H9 (cell line): ENCODE results near the gene VWDE. TPM values are rescaled to one million over a fixed set of nuclear protein-coding genes. Genes with fewer than 3 reads are reported as not detected.
A peak's percentile ranks its signal among the peaks of the same experiment; 100 is the strongest.

Experiments used
- DNase-seq: peaks from one replicate; pipeline ENCODE4 v3.0.0-alpha.2; 2017
- H2AFZ ChIP-seq: one replicate; pipeline ENCODE4 v1.6.1; 2013; ENCODE audit warnings: mild to moderate bottlenecking, low read length, control low read depth, moderate library complexity
- H2AK5ac ChIP-seq: 2 replicates; pipeline ENCODE4 v1.6.1; 2013; ENCODE audit warnings: low read length, control low read depth, mixed read lengths; ENCODE audit not compliant: insufficient read length
- H2BK120ac ChIP-seq: one replicate; pipeline ENCODE4 v1.6.1; 2013; ENCODE audit warnings: low read depth, mild to moderate bottlenecking, low read length, control low read depth, inconsistent platforms; ENCODE audit not compliant: poor library complexity, severe bottlenecking
- H2BK12ac ChIP-seq: 2 replicates; pipeline ENCODE4 v1.6.1; 2013; ENCODE audit warnings: low read length, control low read depth, mixed read lengths, low read depth; ENCODE audit not compliant: insufficient read length
- H2BK15ac ChIP-seq: 2 replicates; pipeline ENCODE4 v1.6.1; 2013; ENCODE audit warnings: low read depth, low read length, control low read depth
- H2BK20ac ChIP-seq: one replicate; pipeline ENCODE4 v1.6.1; 2013; ENCODE audit warnings: low read depth, mild to moderate bottlenecking, low read length, control low read depth, inconsistent platforms; ENCODE audit not compliant: poor library complexity, severe bottlenecking
- H2BK5ac ChIP-seq: 2 replicates; pipeline ENCODE4 v1.6.1; 2013; ENCODE audit warnings: low read length, control low read depth, mixed read lengths; ENCODE audit not compliant: insufficient read length
- H3K14ac ChIP-seq: 2 replicates; pipeline ENCODE4 v1.6.1; 2013; ENCODE audit warnings: low read length, control low read depth; ENCODE audit not compliant: insufficient read depth
- H3K18ac ChIP-seq: 2 replicates; pipeline ENCODE4 v1.6.1; 2013; ENCODE audit warnings: low read depth, mild to moderate bottlenecking, mixed read lengths, low read length, control low read depth; ENCODE audit not compliant: insufficient read length
- H3K23ac ChIP-seq: 2 replicates; pipeline ENCODE4 v1.6.1; 2013; ENCODE audit warnings: low read length, control low read depth, mixed read lengths, low read depth; ENCODE audit not compliant: insufficient read length
- H3K23me2 ChIP-seq: 2 replicates; pipeline ENCODE4 v1.6.1; 2013; ENCODE audit warnings: low read depth, mild to moderate bottlenecking, mixed read lengths, low read length, control low read depth; ENCODE audit not compliant: insufficient read length, poor library complexity, severe bottlenecking
- H3K27ac ChIP-seq: 2 replicates; pipeline ENCODE4 v1.5.1; 2013; ENCODE audit warnings: low read length, control low read depth, mixed read lengths, low read depth; ENCODE audit not compliant: insufficient read length
- H3K27me3 ChIP-seq: 2 replicates; pipeline ENCODE4 v1.6.1; 2013; ENCODE audit warnings: low read length, control low read depth, inconsistent platforms; ENCODE audit not compliant: insufficient read depth
- H3K4ac ChIP-seq: 2 replicates; pipeline ENCODE4 v1.6.1; 2013; ENCODE audit warnings: low read depth, mild to moderate bottlenecking, control low read depth, inconsistent platforms, low read length, moderate library complexity
- H3K4me1 ChIP-seq: 2 replicates; pipeline ENCODE4 v1.6.1; 2013; ENCODE audit warnings: low read length, control low read depth, inconsistent platforms; ENCODE audit not compliant: insufficient read depth
- H3K4me2 ChIP-seq: 2 replicates; pipeline ENCODE4 v1.6.1; 2013; ENCODE audit warnings: low read length, control low read depth, mixed read lengths; ENCODE audit not compliant: insufficient read length, insufficient read depth
- H3K56ac ChIP-seq: 2 replicates; pipeline ENCODE4 v1.6.1; 2013; ENCODE audit warnings: low read depth, mild to moderate bottlenecking, mixed read lengths, low read length, control low read depth; ENCODE audit not compliant: insufficient read length
- H3K79me1 ChIP-seq: 2 replicates; pipeline ENCODE4 v1.6.1; 2013; ENCODE audit warnings: low read depth, mild to moderate bottlenecking, moderate library complexity, low read length, control low read depth, inconsistent platforms; ENCODE audit not compliant: insufficient read depth, poor library complexity, severe bottlenecking
- H3K79me2 ChIP-seq: 2 replicates; pipeline ENCODE4 v1.6.1; 2013; ENCODE audit warnings: low read length, control low read depth, inconsistent platforms; ENCODE audit not compliant: insufficient read depth
- H3K9ac ChIP-seq: 2 replicates; pipeline ENCODE4 v1.6.1; 2013; ENCODE audit warnings: low read length, control low read depth, mixed read lengths; ENCODE audit not compliant: insufficient read length; ENCODE audit errors: extremely low read depth
- H3K9me3 ChIP-seq: one replicate; pipeline ENCODE4 v1.6.1; 2013; ENCODE audit warnings: low read depth, low read length, inconsistent platforms; ENCODE audit not compliant: control insufficient read depth
- H3T11ph ChIP-seq: one replicate; pipeline ENCODE4 v1.6.1; 2013; ENCODE audit warnings: mild to moderate bottlenecking, low read length, control low read depth, inconsistent platforms
- H4K20me1 ChIP-seq: one replicate; pipeline ENCODE4 v1.6.1; 2013; ENCODE audit not compliant: control insufficient read depth, insufficient read length, insufficient read depth
- H4K5ac ChIP-seq: 2 replicates; pipeline ENCODE4 v1.6.1; 2013; ENCODE audit warnings: low read depth, mild to moderate bottlenecking, mixed read lengths, low read length, control low read depth; ENCODE audit not compliant: insufficient read length
- H4K8ac ChIP-seq: replicated peaks from 2 replicates; pipeline ENCODE4 v1.6.1; 2013; ENCODE audit warnings: low read length, control low read depth, mixed read lengths, low read depth; ENCODE audit not compliant: insufficient read length
- H4K91ac ChIP-seq: 2 replicates; pipeline ENCODE4 v1.6.1; 2013; ENCODE audit warnings: low read depth, mild to moderate bottlenecking, moderate library complexity, mixed read lengths, low read length, control low read depth; ENCODE audit not compliant: insufficient read length
- H3K27ac Mint-ChIP-seq, 3 experiments: 2 replicates in 2 of 3; 3 replicates in 1 of 3; pipeline ENCODE4 v1.8.0; 2020 to 2021; ENCODE audit warnings: mixed read lengths in 3 of 3, mild to moderate bottlenecking in 1 of 3, moderate library complexity in 1 of 3
- H3K27me3 Mint-ChIP-seq: 2 replicates; pipeline ENCODE4 v1.8.0; 2021; ENCODE audit warnings: low read depth, mild to moderate bottlenecking, moderate library complexity, mixed read lengths
- H3K36me3 Mint-ChIP-seq, 3 experiments: 2 replicates in 2 of 3; 3 replicates in 1 of 3; pipeline ENCODE4 v1.8.0; 2020 to 2021; ENCODE audit warnings: low read depth in 3 of 3, mixed read lengths in 3 of 3; ENCODE audit not compliant: insufficient read depth in 1 of 3
- H3K4me1 Mint-ChIP-seq, 2 experiments: 2 replicates each; pipeline ENCODE4 v1.8.0; 2020; ENCODE audit warnings: mixed read lengths in 2 of 2
- H3K4me3 Mint-ChIP-seq, 2 experiments: 2 replicates in 1 of 2; 3 replicates in 1 of 2; pipeline ENCODE4 v1.8.0; 2020 to 2021; ENCODE audit warnings: mild to moderate bottlenecking in 2 of 2, mixed read lengths in 2 of 2, moderate library complexity in 1 of 2
- H3K9me3 Mint-ChIP-seq, 2 experiments: 2 replicates in 1 of 2; 3 replicates in 1 of 2; pipeline ENCODE4 v1.8.0; 2020; ENCODE audit warnings: mild to moderate bottlenecking in 2 of 2, mixed read lengths in 2 of 2, moderate library complexity in 1 of 2
- CTCF ChIP-seq: fragments of 200-600 bp; sonication (generic); conservative IDR thresholded peaks from 3 replicates; pipeline ENCODE4 v1.8.0; 2021; ENCODE audit warnings: antibody characterized with exemption, mild to moderate bottlenecking
- total RNA-seq: library from RNA; stranded (reverse); gene quantifications from 2 replicates; pipeline ENCODE4 v1.2.1, GENCODE V29; 2021

VWDE gene
- total RNA-seq, 1 experiment from 2014 or later, result 18.1 TPM

- no peak for TF ChIP-seq CTCF
- Histone ChIP-seq H3K9me3 (no peaks in the 10 kb centered on the region), H2AFZ (no peak overlapping the region), H3K14ac (no peak overlapping the region), H2BK20ac (no peak overlapping the region), H3K27ac (no peak overlapping the region), H3K56ac (no peak overlapping the region), H3K4ac (no peak overlapping the region), H3K23ac (no peak overlapping the region), H3K79me2 (no peaks in the 10 kb centered on the region), H3K79me1 (no peaks in the 10 kb centered on the region), H2BK15ac (no peak overlapping the region), H4K20me1 (no peaks in the 10 kb centered on the region), H3K23me2 (no peaks in the 10 kb centered on the region), H4K91ac (no peak overlapping the region), H3K18ac (no peak overlapping the region), H3T11ph (no peak overlapping the region), H2BK5ac (no peak overlapping the region), H2BK120ac (no peak overlapping the region), H4K8ac (no peak overlapping the region), H4K5ac (no peak overlapping the region), H3K4me2 (no peak overlapping the region), H2BK12ac (no peak overlapping the region), H2AK5ac (no peak overlapping the region), H3K9ac (no peak overlapping the region), H3K27me3 (no peaks in the 10 kb centered on the region), H3K4me1 (no peaks in the 10 kb centered on the region)
- peak overlapping the region in 2 of 3 experiments; percentile 49 to 58; a peak in 3 of 7 replicates for H3K27ac Mint-ChIP-seq
- no peak overlapping the region for H3K4me3 Mint-ChIP-seq
- H3K9me3 Mint-ChIP-seq, result no peaks in the 10 kb centered on the region; a peak in 1 of 5 replicates
- no peaks in the 10 kb centered on the region for H3K27me3 Mint-ChIP-seq
- DNase-seq, result no peak
- H3K4me1 Mint-ChIP-seq, result peaks cover 3 to 5% of the 10 kb centered on the region in 2 experiments; a peak in 2 of 4 replicates
- H3K36me3 Mint-ChIP-seq, result peaks cover 0 to 9% (median 0%) of the 10 kb centered on the region in 3 experiments; a peak in 1 of 7 replicates
Observed at GRCh38 chr7:12305502-12305901, 98.2 kb downstream of the VWDE start.
